Measurements from ENCODE around the gene DCUN1D1. TPM values are rescaled to one million over a fixed set of nuclear protein-coding genes. Genes with fewer than 3 reads are reported as not detected.
A peak's percentile ranks its signal among the peaks of the same experiment; 100 is the strongest.

The DCUN1D1 gene
- total and polyA plus RNA-seq, 10 of the 15 experiments (the other 5 are each of a cell fraction or from before 2014, with no cell fraction given): 19.8 to 47.4 (median 30.8) TPM

DNA sequence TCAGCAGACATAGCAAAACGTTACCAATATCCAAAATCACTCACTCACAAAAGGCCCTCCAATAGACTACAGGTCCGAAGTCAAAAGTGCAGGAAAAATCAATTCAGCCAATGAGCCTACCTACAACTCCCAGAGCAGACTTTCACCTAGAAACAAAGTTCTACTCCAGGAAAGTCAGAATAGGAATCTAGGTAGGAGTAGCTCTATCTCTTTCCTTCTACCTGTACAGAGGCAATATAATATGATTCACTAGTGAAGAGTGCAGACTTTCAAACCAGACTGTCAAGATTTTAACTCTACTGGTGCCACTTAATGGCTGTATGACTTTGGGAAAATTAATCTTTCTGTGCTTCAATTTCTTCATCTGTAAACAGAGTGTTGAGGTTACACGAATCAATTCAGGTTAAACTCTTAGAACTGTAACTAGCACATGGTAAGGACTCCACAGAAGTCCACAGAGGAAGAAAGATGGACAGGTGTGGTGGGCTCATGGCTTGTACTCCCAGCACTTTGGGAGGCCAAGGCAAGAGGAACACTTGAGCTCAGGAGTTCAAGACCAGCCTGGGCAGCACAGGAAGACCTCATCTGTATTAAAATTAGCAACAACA is 9.4 kb downstream of the DCUN1D1 start (continued):
- TF ChIP-seq STAT3 (IDR thresholded peaks at IDR 0.05; ENCODE audit: low read depth, low read length) (no peak), EP300 (IDR thresholded peaks at IDR 0.05; ENCODE audit: borderline replicate concordance in 1 of 2, control insufficient read depth in 1 of 2, low read depth in 2 of 2, low read length in 2 of 2) (no peak), MEF2B (IDR thresholded peaks at IDR 0.05; ENCODE audit: partially characterized antibody, poor library complexity, severe bottlenecking) (no peak), RAD21 (IDR thresholded peaks at IDR 0.05; ENCODE audit: insufficient read depth, low read depth, low read length) (no peak), HDAC6 (IDR thresholded peaks at IDR 0.05; ENCODE audit: unreplicated experiment) (no peak), BCLAF1 (IDR thresholded peaks at IDR 0.05) (no peak)

- FAIRE-seq: no peak
- TF ChIP-seq, protein P1, sequence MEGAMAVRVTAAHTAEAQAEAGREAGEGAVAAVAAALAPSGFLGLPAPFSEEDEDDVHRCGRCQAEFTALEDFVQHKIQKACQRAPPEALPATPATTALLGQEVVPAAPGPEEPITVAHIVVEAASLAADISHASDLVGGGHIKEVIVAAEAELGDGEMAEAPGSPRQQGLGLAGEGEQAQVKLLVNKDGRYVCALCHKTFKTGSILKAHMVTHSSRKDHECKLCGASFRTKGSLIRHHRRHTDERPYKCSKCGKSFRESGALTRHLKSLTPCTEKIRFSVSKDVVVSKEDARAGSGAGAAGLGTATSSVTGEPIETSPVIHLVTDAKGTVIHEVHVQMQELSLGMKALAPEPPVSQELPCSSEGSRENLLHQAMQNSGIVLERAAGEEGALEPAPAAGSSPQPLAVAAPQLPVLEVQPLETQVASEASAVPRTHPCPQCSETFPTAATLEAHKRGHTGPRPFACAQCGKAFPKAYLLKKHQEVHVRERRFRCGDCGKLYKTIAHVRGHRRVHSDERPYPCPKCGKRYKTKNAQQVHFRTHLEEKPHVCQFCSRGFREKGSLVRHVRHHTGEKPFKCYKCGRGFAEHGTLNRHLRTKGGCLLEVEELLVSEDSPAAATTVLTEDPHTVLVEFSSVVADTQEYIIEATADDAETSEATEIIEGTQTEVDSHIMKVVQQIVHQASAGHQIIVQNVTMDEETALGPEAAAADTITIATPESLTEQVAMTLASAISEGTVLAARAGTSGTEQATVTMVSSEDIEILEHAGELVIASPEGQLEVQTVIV (IDR thresholded peaks at IDR 0.05; ENCODE audit: borderline replicate concordance, partially characterized antibody): no peak
- TF ChIP-seq KAT2A (conservative IDR thresholded peaks at IDR 0.05; ENCODE audit: control insufficient read depth, low read depth, low read length) (no peak), STAT3 (IDR thresholded peaks at IDR 0.05; ENCODE audit: low read depth, low read length) (no peak), IRF5 (IDR thresholded peaks at IDR 0.05; ENCODE audit: borderline replicate concordance) (no peak), HDGF (IDR thresholded peaks at IDR 0.05) (no peak), GABPA (IDR thresholded peaks at IDR 0.05; ENCODE audit: low read depth) (no peak), SIX5 (IDR thresholded peaks at IDR 0.05; ENCODE audit: low read depth, low read length, severe bottlenecking) (no peak)
Observed at GRCh38 chr3:182969853-182970252, 10.5 kb downstream of the DCUN1D1 start.

More at GRCh38 chr3:182969853-182970252, 10.5 kb downstream of the DCUN1D1 start:
- no peak overlapping the region for H3K4me3 ChIP-seq
- no peaks in the 10 kb centered on the region for H3K27me3 ChIP-seq (replicated peaks in 1 of 2; ENCODE audit: control insufficient read depth in 2 of 2, insufficient read depth in 2 of 2, low read length in 1 of 2)
- in situ Hi-C loops (cut with MboI) (no loop called here), intact Hi-C loops (cut with micrococcal nuclease; ENCODE audit: unreplicated experiment) (loop anchor here (10.0 kb wide), 1 partner anchor 585 kb away; the partner anchor contains the start of gene KLHL6)
- ChIA-PET SMC1A (ENCODE audit: uncharacterized antibody, unreplicated experiment) (interaction anchor here (0.6 to 3.4 kb wide), 12 partner anchors 9 to 256 kb away, joined by 3 to 23 read pairs (median 4); no protein-coding TSS in a partner anchor), POLR2A (interaction anchor here (1.4 kb wide), 1 partner anchor 9 kb away, joined by 5 read pairs; no protein-coding TSS in a partner anchor), RAD21 (ENCODE audit: unreplicated experiment) (interaction anchor here (1.4 to 1.6 kb wide), 2 partner anchors 129 to 412 kb away, joined by 3 to 4 read pairs; no protein-coding TSS in a partner anchor), CTCF (interaction anchor here (0.7 to 2.5 kb wide), 5 partner anchors 9 to 198 kb away, joined by 3 to 10 read pairs (median 4); no protein-coding TSS in a partner anchor)
- 85% methylated on average over 7 of the region's 7 CpGs for WGBS (ENCODE audit: insufficient coverage, insufficient replicate concordance, low lambda C conversion rate, missing lambda C conversion rate)
- no peak overlapping the region for H3K9ac ChIP-seq (ENCODE audit: control insufficient read depth, insufficient read depth, low read length)
- H3K27ac ChIP-seq (ENCODE audit: control insufficient read depth, insufficient read depth): peak overlapping the region; percentile 10; the same call in 1 of the 2 replicates
- DNase-seq (ENCODE audit: low read depth, low spot score) (no peak), ATAC-seq (no peak)
- no peaks in the 10 kb centered on the region for H4K20me1 ChIP-seq (ENCODE audit: control insufficient read depth, insufficient read depth)
- H3K79me2 ChIP-seq (ENCODE audit: control insufficient read depth, insufficient read depth, low read length): peaks cover 67% of the 10 kb centered on the region
- no peaks in the 10 kb centered on the region; a peak in 1 of 4 replicates for H3K36me3 ChIP-seq (ENCODE audit: control insufficient read depth in 2 of 2, insufficient read depth in 2 of 2, low read length in 1 of 2)
- H3K4me2 ChIP-seq (ENCODE audit: control insufficient read depth, insufficient read depth): no peak overlapping the region
- no TSS peak for BruUV-seq (replicated peaks)
- H3K9me3 ChIP-seq (replicated peaks; ENCODE audit: control insufficient read depth, insufficient read depth, low read length): no peaks in the 10 kb centered on the region; the same call in 2 of the 3 replicates
- no peak overlapping the region for H2AFZ ChIP-seq (ENCODE audit: control insufficient read depth, low read depth, low read length)
- H3K4me1 ChIP-seq (ENCODE audit: control insufficient read depth, insufficient read depth, low read length): peaks cover 28% of the 10 kb centered on the region
